Measurements from ENCODE around the gene CREB3L1. TPM values are rescaled to one million over a fixed set of nuclear protein-coding genes. Genes with fewer than 3 reads are reported as not detected.

The CREB3L1 gene
- total RNA-seq, 1 donor from 2014 or later: 11.4 TPM

DNA sequence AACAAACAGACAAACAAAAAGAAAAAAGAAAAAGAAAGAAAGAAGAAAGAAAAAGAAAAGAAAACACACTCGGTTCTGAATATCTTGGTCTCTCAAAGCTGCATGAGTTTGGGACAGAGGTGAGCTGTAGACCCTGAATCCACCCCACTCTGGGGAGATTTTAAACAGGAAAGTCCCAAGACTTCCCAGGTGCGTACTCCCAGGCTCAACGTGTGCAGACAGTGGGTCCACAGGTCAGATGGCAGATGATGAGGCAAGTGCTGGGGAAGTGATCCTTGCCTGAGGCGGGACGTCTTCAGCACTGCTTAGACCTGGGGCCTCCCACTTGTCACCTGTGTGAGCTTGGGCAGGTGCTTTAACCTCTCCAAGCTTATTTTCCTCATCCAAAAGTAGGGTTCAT lies 9.3 kb downstream of the CREB3L1 start:
- Histone ChIP-seq H3K4me1 (peaks cover 0 to 7% of the 10 kb centered on the region in 2 donors), H3K36me3 (no peaks in the 10 kb centered on the region), H3K27ac (no peak overlapping the region), H3K27me3 (no peaks in the 10 kb centered on the region), H3K4me3 (no peak overlapping the region), H3K9me3 (no peaks in the 10 kb centered on the region)
- DNase-seq (ENCODE audit: low spot score in 2 of 2): no peak
- intact Hi-C loops (cut with DNase I): no loop called here
- TF ChIP-seq, protein P1, sequence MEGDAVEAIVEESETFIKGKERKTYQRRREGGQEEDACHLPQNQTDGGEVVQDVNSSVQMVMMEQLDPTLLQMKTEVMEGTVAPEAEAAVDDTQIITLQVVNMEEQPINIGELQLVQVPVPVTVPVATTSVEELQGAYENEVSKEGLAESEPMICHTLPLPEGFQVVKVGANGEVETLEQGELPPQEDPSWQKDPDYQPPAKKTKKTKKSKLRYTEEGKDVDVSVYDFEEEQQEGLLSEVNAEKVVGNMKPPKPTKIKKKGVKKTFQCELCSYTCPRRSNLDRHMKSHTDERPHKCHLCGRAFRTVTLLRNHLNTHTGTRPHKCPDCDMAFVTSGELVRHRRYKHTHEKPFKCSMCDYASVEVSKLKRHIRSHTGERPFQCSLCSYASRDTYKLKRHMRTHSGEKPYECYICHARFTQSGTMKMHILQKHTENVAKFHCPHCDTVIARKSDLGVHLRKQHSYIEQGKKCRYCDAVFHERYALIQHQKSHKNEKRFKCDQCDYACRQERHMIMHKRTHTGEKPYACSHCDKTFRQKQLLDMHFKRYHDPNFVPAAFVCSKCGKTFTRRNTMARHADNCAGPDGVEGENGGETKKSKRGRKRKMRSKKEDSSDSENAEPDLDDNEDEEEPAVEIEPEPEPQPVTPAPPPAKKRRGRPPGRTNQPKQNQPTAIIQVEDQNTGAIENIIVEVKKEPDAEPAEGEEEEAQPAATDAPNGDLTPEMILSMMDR (IDR thresholded peaks at IDR 0.05): no peak

DNA sequence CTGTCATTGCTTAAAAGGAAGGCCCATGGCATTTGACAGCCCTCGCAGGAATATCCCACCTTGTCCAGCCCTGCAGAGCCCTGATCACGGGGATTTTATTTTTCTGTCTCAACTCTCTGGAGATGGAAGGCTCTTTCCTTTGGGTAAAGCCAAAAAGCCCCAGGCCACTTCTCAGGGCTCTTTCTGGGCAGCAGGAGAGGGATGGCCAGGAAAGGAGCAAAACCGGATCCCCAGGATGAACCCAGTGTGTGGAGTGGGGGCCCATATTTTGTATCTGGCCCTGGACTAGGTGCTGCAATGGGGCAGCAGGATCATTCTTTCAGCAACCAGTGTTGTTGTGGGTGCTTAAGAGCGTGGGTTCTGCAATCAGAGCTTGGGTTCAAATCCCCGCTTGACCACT lies 11.0 kb downstream of the CREB3L1 start:
- intact Hi-C loops (cut with DNase I): no loop called here
- Histone ChIP-seq H3K9me3 (no peaks in the 10 kb centered on the region), H3K36me3 (no peaks in the 10 kb centered on the region), H3K4me3 (no peak overlapping the region), H3K4me1 (peaks cover 0 to 9% of the 10 kb centered on the region in 2 donors), H3K27me3 (no peaks in the 10 kb centered on the region), H3K27ac (no peak overlapping the region)
- TF ChIP-seq, protein P1 (IDR thresholded peaks at IDR 0.05): no peak
- DNase-seq (ENCODE audit: low spot score in 2 of 2): no peak

DNA sequence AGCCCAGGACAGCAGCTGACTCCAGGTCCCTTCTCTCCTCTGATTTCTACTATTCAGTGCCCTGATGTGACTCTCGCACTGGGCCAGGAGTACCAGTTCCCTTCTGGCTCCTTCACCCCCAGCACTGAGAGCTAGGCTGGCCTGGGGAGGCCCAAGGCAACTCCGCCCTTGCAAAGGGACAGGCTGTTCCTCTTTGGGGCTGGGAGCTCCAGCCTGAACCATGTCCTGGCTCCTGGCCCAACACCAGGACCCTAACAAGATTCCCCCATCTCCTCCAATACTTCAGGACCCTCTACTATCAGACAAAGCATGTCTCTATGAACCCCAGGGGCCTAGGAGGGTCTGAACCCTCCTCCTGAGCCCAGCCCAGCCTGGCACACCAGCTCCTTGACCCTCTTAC lies 12.5 kb downstream of the CREB3L1 start:
- H3K27me3 ChIP-seq: no peaks in the 10 kb centered on the region
- H3K9me3 ChIP-seq: no peaks in the 10 kb centered on the region
- no peaks in the 10 kb centered on the region for H3K36me3 ChIP-seq
- H3K4me1 ChIP-seq: peaks cover 0 to 11% of the 10 kb centered on the region in 2 donors
- no peak overlapping the region for H3K27ac ChIP-seq
- no peak for DNase-seq (ENCODE audit: low spot score in 2 of 2)
- intact Hi-C loops (cut with DNase I): loop anchor here (10.0 kb wide), 1 partner anchor 165 kb away; the partner anchor contains the start of gene PHF21A
- TF ChIP-seq, protein P1 (IDR thresholded peaks at IDR 0.05): no peak
- no peak overlapping the region for H3K4me3 ChIP-seq

DNA sequence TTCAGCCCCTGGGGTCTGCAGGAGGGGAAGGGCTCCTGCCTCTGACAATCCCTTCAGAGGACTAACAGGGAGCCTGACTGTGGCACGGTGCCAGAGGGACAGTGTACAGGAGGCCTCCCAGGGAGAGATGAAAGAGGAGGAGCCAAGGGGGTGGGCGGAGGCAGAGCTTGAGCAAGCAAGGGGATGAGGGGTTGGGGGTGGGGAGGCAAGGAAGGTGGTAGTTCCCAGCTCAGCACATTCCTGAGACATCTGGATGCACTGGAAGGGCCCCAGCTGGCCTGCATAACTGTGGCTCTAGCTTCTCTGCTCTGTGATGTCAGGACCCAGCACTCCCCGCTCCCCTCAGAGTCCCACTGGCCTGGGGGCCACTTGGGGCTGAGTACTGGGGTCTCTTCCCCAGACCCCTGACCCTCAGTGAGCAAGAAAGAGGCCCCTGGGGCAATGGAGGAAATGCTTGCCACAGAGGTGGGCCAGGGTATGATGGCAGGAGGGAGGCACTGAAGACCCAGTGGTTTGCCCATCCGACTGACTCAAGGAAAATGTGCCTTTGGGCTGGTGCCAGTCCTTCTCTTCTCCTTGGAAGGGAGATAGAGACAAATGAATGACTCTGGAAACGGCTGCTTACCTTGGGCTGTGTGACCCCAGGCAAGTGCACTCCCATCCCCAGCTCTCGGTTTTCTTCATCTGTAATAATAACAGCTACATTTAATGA lies 13.3 kb downstream of the CREB3L1 start:
- Histone ChIP-seq H3K27me3 (no peaks in the 10 kb centered on the region), H3K4me3 (no peak overlapping the region), H3K4me1 (peaks cover 0 to 14% of the 10 kb centered on the region in 2 donors), H3K27ac (no peak overlapping the region), H3K9me3 (no peaks in the 10 kb centered on the region), H3K36me3 (no peaks in the 10 kb centered on the region)
- intact Hi-C loops (cut with DNase I): loop anchor here (10.0 kb wide), 1 partner anchor 166 kb away; the partner anchor contains the start of gene PHF21A
- TF ChIP-seq, protein P1 (IDR thresholded peaks at IDR 0.05): no peak
- peak in 1 of 2 donors; percentile 83 for DNase-seq (ENCODE audit: low spot score in 2 of 2)

DNA sequence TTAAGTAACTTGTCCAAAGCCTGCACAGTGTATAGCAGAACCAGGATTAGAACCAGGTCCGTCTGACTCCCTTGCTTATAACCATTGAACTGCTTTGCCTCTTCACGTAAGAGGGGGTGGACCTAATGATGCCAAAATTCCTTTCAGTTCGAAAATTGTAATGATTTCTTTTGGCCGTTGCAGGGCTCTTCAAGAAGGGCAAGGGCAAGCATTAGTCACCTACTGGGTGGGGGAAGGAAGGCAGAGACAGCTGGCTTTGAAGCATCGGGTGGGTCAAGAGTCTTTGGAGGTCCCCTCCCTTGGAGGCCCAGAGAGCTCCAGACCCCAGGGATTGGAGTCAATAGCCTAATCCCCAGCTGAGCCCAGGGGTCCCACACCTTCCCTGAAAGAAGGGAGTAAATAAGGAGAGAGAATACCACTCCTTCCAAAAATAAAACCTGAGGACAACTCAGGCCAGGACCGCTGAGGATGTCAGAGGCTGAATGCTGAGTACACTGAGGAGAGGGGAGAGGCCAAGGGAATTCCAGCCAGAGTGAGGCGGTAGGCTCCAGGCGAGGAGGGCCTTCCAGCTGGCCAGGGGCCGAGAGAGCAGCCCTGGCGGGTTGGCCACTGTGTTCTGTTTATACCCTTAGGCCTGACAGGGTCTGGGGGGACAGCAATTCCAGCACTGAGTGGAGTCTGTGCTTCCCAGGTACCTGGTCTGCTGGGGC lies 14.1 kb downstream of the CREB3L1 start:
- DNase-seq (ENCODE audit: low spot score in 2 of 2): no peak
- Histone ChIP-seq H3K4me3 (no peak overlapping the region), H3K9me3 (no peaks in the 10 kb centered on the region), H3K27ac (no peak overlapping the region), H3K36me3 (no peaks in the 10 kb centered on the region), H3K27me3 (no peaks in the 10 kb centered on the region), H3K4me1 (peaks cover 3 to 21% of the 10 kb centered on the region in 2 donors)
- intact Hi-C loops (cut with DNase I): loop anchor here (10.0 kb wide), 1 partner anchor 167 kb away; the partner anchor contains the start of gene PHF21A
- TF ChIP-seq, protein P1 (IDR thresholded peaks at IDR 0.05): no peak
